Lung (tissue), 13 donors: ENCODE results near the gene CEP20. TPM values are rescaled to one million over a fixed set of nuclear protein-coding genes. Genes with fewer than 3 reads are reported as not detected.

Experiments used
- ATAC-seq: fragments of 200-7000 bp; cut with Tn5 transposase; one replicate; pipeline ENCODE4 v1.9.1; 2020; ENCODE audit warnings: moderate number of reproducible peaks; ENCODE audit not compliant: insufficient read depth, low FRiP score
- DNase-seq, 3 donors: peaks; one replicate each; pipeline ENCODE4 v3.0.0-alpha.2; 2013 to 2017
- H3K27ac ChIP-seq, 2 donors: one replicate each; pipeline ENCODE4 v1.5.1; 2013; ENCODE audit warnings: mild to moderate bottlenecking in 2 of 2, moderate library complexity in 2 of 2, control low read depth in 1 of 2, inconsistent platforms in 1 of 2, low read depth in 1 of 2, low read length in 1 of 2
- H3K27me3 ChIP-seq, 3 donors: one replicate each; pipeline ENCODE4 v1.5.1; 2013; ENCODE audit warnings: low read length in 2 of 3; ENCODE audit not compliant: control insufficient read depth in 3 of 3, insufficient read depth in 3 of 3
- H3K36me3 ChIP-seq, 4 donors: one replicate each; pipeline ENCODE4 v1.5.1; 2013; ENCODE audit warnings: low read length in 4 of 4, mild to moderate bottlenecking in 1 of 4, moderate library complexity in 1 of 4; ENCODE audit not compliant: control insufficient read depth in 4 of 4, insufficient read depth in 4 of 4
- H3K4me1 ChIP-seq, 5 donors: one replicate each; pipeline ENCODE4 v1.5.1; 2013; ENCODE audit warnings: low read length in 5 of 5, mild to moderate bottlenecking in 2 of 5, moderate library complexity in 1 of 5; ENCODE audit not compliant: control insufficient read depth in 5 of 5, insufficient read depth in 5 of 5
- H3K4me3 ChIP-seq: one replicate; pipeline ENCODE4 v1.5.1; 2013; ENCODE audit warnings: mild to moderate bottlenecking, control low read depth, moderate library complexity
- H3K9ac ChIP-seq, 2 donors: one replicate each; pipeline ENCODE4 v1.5.1; 2013; ENCODE audit warnings: low read length in 2 of 2, control low read depth in 1 of 2; ENCODE audit not compliant: insufficient read depth in 1 of 2
- H3K9me3 ChIP-seq, 4 donors: one replicate each; pipeline ENCODE4 v1.5.1; 2013; ENCODE audit warnings: low read length in 3 of 4, mild to moderate bottlenecking in 1 of 4, moderate library complexity in 1 of 4; ENCODE audit not compliant: control insufficient read depth in 4 of 4, insufficient read depth in 3 of 4
- CTCF ChIP-seq: IDR thresholded peaks from 2 replicates; pipeline ENCODE4 v1.5.1; 2012; ENCODE audit warnings: mild to moderate bottlenecking; ENCODE audit errors: control extremely low read depth, extremely low read depth
- polyA plus RNA-seq, 2 donors: library from polyadenylated mRNA; stranded (reverse); fragments of 200-250 nt; gene quantifications; one replicate each; pipeline ENCODE4 v1.2.1, GENCODE V29; 2013
- small RNA-seq: library from RNA; depleted of rRNA; stranded (forward); fragments of <200 nt; gene quantifications from one replicate; pipeline ENCODE3, GENCODE V24; 2014; ENCODE audit warnings: low replicate concordance
- total RNA-seq, 2 donors: library from RNA; depleted of rRNA in 1 of 2; stranded (reverse); fragments of >200 nt in 1 of 2; gene quantifications; one replicate each; pipeline ENCODE4 v1.2.1, GENCODE V29; 2014 to 2021
- donor health status: control.
- donor health status: control.
- donor health status: Bipolar disorder and iron deficiency.
- donor health status: healthy.
- donor health status: DM: yes; HTN: yes; CAD: no.

Gene CEP20
- total and polyA plus RNA-seq, 4 donors, result 19.0 to 38.5 (median 23.8) TPM

DNA sequence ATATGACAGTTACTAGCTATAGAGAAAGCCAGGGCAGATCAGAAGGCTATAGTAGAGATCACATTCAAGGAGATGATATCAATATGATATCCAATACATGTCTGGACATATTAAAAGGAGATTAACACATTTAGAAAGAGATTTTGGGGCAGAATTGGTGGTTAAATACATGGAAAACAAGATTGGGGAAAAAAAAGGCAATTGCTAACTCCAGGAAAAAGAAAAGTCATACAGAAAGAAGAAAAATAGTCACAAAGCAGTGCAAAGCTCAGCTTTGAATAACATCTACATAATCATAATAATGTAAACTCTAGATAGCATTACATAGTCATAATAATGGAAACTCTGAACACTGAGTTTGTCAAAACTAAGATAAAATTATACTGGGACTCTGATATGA, 72.2 kb downstream of the CEP20 start:
- Histone ChIP-seq H3K4me3 (no peak overlapping the region), H3K4me1 (peaks cover 0 to 11% (median 3%) of the 10 kb centered on the region in 5 donors), H3K36me3 (no peaks in the 10 kb centered on the region), H3K27me3 (peaks cover 0 to 2% (median 2%) of the 10 kb centered on the region in 3 donors), H3K9ac (no peak overlapping the region), H3K9me3 (peaks cover 0 to 11% (median 0%) of the 10 kb centered on the region in 4 donors), H3K27ac (no peak overlapping the region)
- TF ChIP-seq CTCF, result no peak
- no peak for DNase-seq
- no peak for ATAC-seq

Small RNAs within 50 kb of the gene (small RNA-seq; reads per million reads assigned to genes)
- not detected for gene RNU6-213P

Other genes starting within 250 kb of the CEP20 start
- 10 to 100 TPM; 65.1 to 72.1 TPM for gene MARF1, start 245.4 kb downstream of the CEP20 start, total RNA-seq
- 10 to 100 TPM; 18.0 to 18.8 TPM for gene MARF1, start 245.4 kb downstream of the CEP20 start, polyA plus RNA-seq
- 10 to 100 TPM; 29.8 to 46.8 TPM for gene NDE1, start 238.4 kb downstream of the CEP20 start, total RNA-seq
- gene NDE1, start 238.4 kb downstream of the CEP20 start, polyA plus RNA-seq, result 10 to 100 TPM in 1 of 2 donors, 1 to 10 TPM in 1; 7.4 to 15.3 TPM
- 100 to 1,000 TPM in 1 of 2 donors, 10 to 100 TPM in 1; 75.7 to 146 TPM for gene MYH11, start 31.6 kb downstream of the CEP20 start, total RNA-seq
- gene MYH11, start 31.6 kb downstream of the CEP20 start, polyA plus RNA-seq, result 10 to 100 TPM; 25.7 to 34.3 TPM
- 10 to 100 TPM; 40.7 to 41.5 TPM for gene ABCC1, start 61.0 kb upstream of the CEP20 start, total RNA-seq
- gene ABCC1, start 61.0 kb upstream of the CEP20 start, polyA plus RNA-seq, result 10 to 100 TPM; 12.4 to 22.0 TPM